ENCODE measurements around the gene ELANE. TPM values are rescaled to one million over a fixed set of nuclear protein-coding genes. Genes with fewer than 3 reads are reported as not detected.

The ELANE gene
- total and polyA plus RNA-seq, 2 donors from 2014 or later: 0.85 TPM; not detected in 1

DNA sequence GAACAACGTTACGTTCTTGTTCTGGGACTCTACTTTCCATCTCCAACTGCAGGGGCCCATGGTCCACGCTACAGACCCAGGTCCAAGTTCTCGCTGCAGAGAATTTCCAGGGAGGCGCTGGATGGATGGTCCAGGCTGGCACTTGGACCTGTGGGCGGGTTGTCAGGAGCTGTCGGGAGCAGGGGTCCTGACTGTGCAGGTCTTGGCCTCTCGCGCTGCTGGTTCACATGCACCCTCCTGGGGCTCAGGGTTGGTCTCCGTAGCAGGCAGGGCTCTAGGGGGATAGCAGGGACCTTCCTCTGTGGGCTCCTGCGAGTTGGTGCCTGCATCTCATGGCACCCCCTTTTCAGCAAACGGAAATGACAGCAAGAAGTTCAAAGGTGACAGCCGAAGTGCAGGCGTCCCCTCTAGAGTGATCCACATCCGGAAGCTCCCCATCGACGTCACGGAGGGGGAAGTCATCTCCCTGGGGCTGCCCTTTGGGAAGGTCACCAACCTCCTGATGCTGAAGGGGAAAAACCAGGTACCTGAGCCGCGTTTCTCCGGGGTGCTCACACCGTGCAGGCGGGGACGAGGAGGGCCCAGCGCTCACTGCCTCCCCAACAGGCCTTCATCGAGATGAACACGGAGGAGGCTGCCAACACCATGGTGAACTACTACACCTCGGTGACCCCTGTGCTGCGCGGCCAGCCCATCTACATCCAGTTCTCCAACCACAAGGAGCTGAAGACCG is 48.3 kb upstream of the ELANE start:
- peaks cover 3 to 45% (median 25%) of the 10 kb centered on the region in 3 donors for H3K36me3 ChIP-seq (ENCODE audit: control insufficient read depth in 2 of 3, insufficient read depth in 3 of 3, low read length in 3 of 3)
- DNase-seq: peak in 1 of 5 donors; percentile 68

DNA sequence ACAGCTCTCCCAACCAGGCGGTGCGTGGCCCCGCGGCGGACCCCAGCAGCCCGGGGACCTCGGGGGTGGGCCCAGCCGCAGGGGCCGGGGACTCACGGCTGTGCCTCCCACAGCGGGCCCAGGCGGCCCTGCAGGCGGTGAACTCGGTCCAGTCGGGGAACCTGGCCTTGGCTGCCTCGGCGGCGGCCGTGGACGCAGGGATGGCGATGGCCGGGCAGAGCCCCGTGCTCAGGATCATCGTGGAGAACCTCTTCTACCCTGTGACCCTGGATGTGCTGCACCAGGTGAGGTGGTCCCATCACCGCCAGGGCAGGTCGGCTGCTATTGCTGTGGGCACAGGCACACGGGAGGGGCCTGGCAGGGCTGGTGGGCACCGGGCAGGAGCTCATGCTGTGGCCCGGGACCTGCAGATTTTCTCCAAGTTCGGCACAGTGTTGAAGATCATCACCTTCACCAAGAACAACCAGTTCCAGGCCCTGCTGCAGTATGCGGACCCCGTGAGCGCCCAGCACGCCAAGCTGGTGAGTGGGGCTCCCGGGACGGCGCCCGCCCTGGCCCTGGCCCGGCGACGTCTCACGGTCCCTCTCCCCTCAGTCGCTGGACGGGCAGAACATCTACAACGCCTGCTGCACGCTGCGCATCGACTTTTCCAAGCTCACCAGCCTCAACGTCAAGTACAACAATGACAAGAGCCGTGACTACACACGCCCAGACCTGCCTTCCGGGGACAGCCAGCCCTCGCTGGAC is 47.5 kb upstream of the ELANE start:
- no peak overlapping the region for H3K4me3 ChIP-seq (ENCODE audit: low read length in 3 of 3)
- H3K4me1 ChIP-seq (ENCODE audit: control insufficient read depth in 2 of 3, insufficient read depth in 2 of 3, low read depth in 1 of 3, low read length in 3 of 3): peaks cover 0 to 36% (median 22%) of the 10 kb centered on the region in 3 donors
- TF ChIP-seq CTCF (IDR thresholded peaks at IDR 0.05; ENCODE audit: borderline replicate concordance, extremely low read depth, insufficient read depth): no peak
- DNase-seq (peak in 1 of 5 donors; percentile 64), FAIRE-seq (no peak)
- intact Hi-C loops (cut with DNase I): no loop called here
- no peak overlapping the region for H3K27ac ChIP-seq (ENCODE audit: low read depth in 2 of 2, low read length in 2 of 2)
- H3K9me3 ChIP-seq (ENCODE audit: control insufficient read depth in 2 of 3, insufficient read depth in 1 of 3, low read length in 3 of 3): no peaks in the 10 kb centered on the region
- H3K36me3 ChIP-seq (ENCODE audit: control insufficient read depth in 2 of 3, insufficient read depth in 3 of 3, low read length in 3 of 3): peaks cover 5 to 49% (median 25%) of the 10 kb centered on the region in 3 donors
- no peak overlapping the region for H3K9ac ChIP-seq (ENCODE audit: low read length in 3 of 3)
- H3K27me3 ChIP-seq (ENCODE audit: control insufficient read depth, insufficient read depth, low read length): no peaks in the 10 kb centered on the region

More for the DNA sequence above, 48.3 kb upstream of the ELANE start:
- H3K4me3 ChIP-seq (ENCODE audit: low read length in 3 of 3): no peak overlapping the region
- TF ChIP-seq CTCF (IDR thresholded peaks at IDR 0.05; ENCODE audit: borderline replicate concordance, extremely low read depth, insufficient read depth): no peak
- no peaks in the 10 kb centered on the region for H3K9me3 ChIP-seq (ENCODE audit: control insufficient read depth in 2 of 3, insufficient read depth in 1 of 3, low read length in 3 of 3)
- H3K9ac ChIP-seq (ENCODE audit: low read length in 3 of 3): no peak overlapping the region
- no peak overlapping the region for H3K27ac ChIP-seq (ENCODE audit: low read depth in 2 of 2, low read length in 2 of 2)
- H3K27me3 ChIP-seq (ENCODE audit: control insufficient read depth, insufficient read depth, low read length): no peaks in the 10 kb centered on the region
- FAIRE-seq: no peak
- intact Hi-C loops (cut with DNase I): no loop called here
- peaks cover 0 to 43% (median 25%) of the 10 kb centered on the region in 3 donors for H3K4me1 ChIP-seq (ENCODE audit: control insufficient read depth in 2 of 3, insufficient read depth in 2 of 3, low read depth in 1 of 3, low read length in 3 of 3)

GRCh38 chr19:805166-805551 is 46.9 kb upstream of the ELANE start:
- H3K27me3 ChIP-seq (ENCODE audit: control insufficient read depth, insufficient read depth, low read length): no peaks in the 10 kb centered on the region
- H3K27ac ChIP-seq (ENCODE audit: low read depth in 2 of 2, low read length in 2 of 2): no peak overlapping the region
- no peak overlapping the region for H3K9ac ChIP-seq (ENCODE audit: low read length in 3 of 3)
- intact Hi-C loops (cut with DNase I): no loop called here
- H3K36me3 ChIP-seq (ENCODE audit: control insufficient read depth in 2 of 3, insufficient read depth in 3 of 3, low read length in 3 of 3): peaks cover 7 to 55% (median 25%) of the 10 kb centered on the region in 3 donors
- no peak for TF ChIP-seq CTCF (IDR thresholded peaks at IDR 0.05; ENCODE audit: borderline replicate concordance, extremely low read depth, insufficient read depth)
- H3K9me3 ChIP-seq (ENCODE audit: control insufficient read depth in 2 of 3, insufficient read depth in 1 of 3, low read length in 3 of 3): no peaks in the 10 kb centered on the region
- H3K4me1 ChIP-seq (ENCODE audit: control insufficient read depth in 2 of 3, insufficient read depth in 2 of 3, low read depth in 1 of 3, low read length in 3 of 3): peaks cover 0 to 31% (median 21%) of the 10 kb centered on the region in 3 donors
- H3K4me3 ChIP-seq (ENCODE audit: low read length in 3 of 3): no peak overlapping the region
- DNase-seq (peak in 1 of 5 donors; percentile 73), FAIRE-seq (no peak)
